GM12872 (cell line): ENCODE measurements around the gene EDNRB.

ENCODE experiments used
- TF ChIP-seq, protein P1 (sequence below): IDR thresholded peaks from 3 replicates; pipeline ENCODE4 v1.5.1; 2011; ENCODE audit warnings: low read depth, mild to moderate bottlenecking, low read length, moderate library complexity; ENCODE audit not compliant: insufficient read depth

The EDNRB gene

DNA sequence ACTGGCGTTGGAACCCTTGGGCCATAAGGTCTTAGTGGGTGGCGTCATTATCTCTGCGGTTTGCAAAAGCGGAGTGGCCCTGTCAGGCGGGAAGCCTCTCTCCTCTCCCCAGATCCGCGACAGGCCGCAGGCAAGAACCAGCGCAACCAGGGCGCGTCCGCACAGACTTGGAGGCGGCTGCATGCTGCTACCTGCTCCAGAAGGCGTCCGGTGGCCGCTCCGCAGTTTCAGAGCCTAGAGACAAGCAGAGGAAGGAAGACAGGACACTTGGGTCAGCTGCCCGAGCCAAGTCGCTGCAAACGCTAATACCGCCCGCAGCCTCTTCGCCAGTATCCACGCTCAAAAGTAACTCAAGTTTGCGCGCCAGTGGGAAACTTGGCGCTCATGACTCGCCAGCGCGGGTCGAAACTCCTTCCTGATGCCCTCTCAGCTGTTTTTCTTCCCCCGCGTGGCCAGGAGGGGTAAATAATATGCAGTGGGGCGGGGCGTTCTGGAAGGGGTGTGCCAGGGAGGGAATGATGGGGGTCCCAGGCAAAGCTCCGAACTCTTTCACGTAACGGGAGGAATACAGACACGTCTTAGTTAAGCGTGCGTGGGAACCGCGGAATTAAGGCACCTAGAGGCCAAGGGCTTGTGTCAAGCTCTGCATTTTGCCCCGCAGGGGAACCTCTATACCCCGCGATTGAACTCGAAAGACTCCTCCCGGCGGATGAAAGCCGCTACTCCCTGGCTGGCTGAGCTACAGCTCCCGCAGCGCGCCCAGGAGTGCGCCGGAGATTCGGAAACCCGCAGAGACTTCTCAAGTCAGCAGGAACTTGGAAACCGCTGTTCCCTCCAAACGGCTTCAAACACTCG is at the start of gene EDNRB:
Gene EDNRB (minus strand): TSS at position 441 of the 855 bp plus-strand sequence. CDS start 258 bp downstream, at position 183.
- TF ChIP-seq, protein P1, sequence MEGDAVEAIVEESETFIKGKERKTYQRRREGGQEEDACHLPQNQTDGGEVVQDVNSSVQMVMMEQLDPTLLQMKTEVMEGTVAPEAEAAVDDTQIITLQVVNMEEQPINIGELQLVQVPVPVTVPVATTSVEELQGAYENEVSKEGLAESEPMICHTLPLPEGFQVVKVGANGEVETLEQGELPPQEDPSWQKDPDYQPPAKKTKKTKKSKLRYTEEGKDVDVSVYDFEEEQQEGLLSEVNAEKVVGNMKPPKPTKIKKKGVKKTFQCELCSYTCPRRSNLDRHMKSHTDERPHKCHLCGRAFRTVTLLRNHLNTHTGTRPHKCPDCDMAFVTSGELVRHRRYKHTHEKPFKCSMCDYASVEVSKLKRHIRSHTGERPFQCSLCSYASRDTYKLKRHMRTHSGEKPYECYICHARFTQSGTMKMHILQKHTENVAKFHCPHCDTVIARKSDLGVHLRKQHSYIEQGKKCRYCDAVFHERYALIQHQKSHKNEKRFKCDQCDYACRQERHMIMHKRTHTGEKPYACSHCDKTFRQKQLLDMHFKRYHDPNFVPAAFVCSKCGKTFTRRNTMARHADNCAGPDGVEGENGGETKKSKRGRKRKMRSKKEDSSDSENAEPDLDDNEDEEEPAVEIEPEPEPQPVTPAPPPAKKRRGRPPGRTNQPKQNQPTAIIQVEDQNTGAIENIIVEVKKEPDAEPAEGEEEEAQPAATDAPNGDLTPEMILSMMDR, result no peak

DNA sequence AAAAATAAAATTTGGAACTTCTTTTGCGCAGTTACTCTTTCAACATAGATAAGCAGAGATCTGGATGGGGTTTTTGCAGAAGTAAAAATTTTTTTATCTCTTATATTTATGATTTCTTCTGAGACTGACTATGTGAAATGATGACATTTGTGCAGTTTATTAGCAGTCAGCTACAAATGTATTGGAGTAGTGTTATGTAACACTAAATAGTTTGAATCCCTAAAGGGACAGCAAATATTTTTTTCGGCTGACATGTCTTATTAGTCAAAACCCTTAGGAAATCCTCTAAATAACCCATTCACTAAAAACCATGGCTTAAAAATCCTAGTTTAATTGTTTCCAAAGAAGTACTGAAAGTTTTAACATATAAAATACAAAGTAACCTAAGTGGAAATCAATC is 48.0 kb upstream of the EDNRB start:
- TF ChIP-seq, protein P1, result no peak

DNA sequence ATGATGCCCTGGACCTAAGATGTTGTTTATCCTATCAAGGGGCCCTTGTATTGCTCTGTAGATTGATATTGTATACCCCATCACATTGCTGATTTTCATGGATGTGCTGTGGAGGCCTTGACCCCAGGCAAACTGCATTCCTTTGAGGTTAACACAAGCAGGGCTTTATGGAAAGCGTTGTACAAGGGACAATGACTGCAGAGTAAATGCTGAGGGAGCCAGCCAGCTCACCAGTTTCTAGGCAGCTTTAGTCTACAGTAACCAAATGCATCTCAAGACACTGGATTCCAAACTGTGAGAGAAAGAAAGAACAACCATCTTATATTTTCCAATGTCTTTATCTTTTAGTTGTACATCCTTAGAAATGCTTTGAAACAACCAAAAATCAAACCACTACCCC is 34.1 kb upstream of the EDNRB start:
- TF ChIP-seq, protein P1, result no peak

DNA sequence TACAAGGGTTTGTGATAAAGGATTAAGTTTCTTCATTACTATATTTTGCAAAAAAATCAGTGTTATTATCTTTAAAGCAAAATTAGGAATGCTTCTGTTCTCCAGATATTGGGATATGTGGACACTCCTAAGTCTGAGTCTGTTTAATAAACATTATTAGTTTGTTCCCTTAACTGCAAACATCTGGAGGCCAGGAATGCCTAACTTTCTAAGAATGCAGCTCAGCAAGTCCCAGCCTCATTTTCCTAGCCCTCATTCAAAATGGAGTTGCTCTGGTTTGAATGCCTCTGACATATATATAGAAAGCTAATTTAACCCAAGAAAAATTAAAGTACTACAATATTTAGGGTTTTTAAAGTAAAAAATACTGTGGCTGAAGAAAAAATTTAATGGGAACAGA is 33.6 kb upstream of the EDNRB start:
- TF ChIP-seq, protein P1, result no peak

DNA sequence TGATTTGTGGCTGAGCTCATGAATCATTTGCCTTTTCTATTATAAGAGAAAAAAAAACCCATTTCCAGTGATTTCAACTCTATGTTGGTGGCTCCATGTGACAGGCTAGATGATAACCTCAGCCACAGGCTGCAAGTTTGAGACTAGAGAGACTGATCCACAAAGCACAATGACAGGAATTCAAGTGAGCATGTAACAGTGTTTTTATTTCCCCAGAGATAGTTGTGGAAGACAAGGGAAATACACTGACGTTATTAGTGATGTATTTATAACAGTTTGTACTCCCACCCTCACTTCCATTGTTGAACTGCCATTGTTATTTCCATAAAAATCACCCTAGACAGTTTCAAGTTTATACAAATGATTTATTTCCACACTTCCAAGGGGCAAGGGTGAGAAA is 27.9 kb upstream of the EDNRB start:
- TF ChIP-seq, protein P1, result no peak

DNA sequence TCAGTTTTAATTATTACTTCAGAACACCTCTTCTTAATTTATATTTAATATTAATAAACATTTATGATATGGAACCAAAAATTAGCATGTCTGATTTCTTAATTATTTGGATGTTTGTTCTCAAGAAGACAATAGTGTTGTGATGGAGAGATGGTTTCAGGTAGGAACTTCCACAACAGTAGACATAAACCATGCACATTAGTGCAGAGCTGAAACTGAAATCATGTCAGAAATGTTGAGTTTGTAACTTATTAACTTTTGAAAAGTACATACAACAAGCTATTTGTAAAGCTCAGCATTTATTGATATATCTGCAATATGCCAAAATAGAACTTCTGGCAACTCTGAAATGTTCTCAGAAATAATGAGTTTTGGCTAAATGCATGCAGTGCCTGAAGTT is 11.8 kb upstream of the EDNRB start:
- TF ChIP-seq, protein P1, result no peak

DNA sequence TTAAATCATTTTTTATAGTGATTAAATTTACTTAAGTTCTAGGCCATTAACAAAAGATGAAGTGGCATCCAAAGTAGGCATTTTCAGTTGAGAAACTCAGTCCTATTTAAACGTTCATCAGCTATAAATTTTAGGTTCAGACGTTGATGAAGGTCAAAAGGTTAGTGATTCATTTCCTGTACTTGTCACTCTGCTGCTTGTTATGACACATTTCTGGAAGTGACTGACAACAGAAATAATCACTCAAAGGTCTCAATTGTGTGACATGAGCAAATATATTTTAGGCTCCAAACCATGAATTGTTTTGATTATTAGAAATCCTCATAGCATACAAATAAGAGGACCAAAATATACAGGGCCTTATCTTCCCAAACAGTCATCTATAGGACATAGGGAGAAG is 10.3 kb upstream of the EDNRB start:
- TF ChIP-seq, protein P1, result no peak
